Hematopoietic multipotent progenitor cell treated with erythropoietin and hydrocortisone succinate and interleukin-3 and kit ligand, for 6 days (in vitro differentiated cells): Measurements from ENCODE around the gene UBE2E3.
"Not testable (repeated sequence)": the region's sequence is repeated elsewhere in the genome, so short reads cannot be mapped to it uniquely, and the experiment has no call there.

ENCODE experiments used
- DNase-seq: peaks from one replicate; pipeline ENCODE4 v3.0.0-alpha.2; 2015

The UBE2E3 gene

GRCh38 chr2:181036848-181037603 lies 56.6 kb downstream of the UBE2E3 start:
- no peak for DNase-seq

DNA sequence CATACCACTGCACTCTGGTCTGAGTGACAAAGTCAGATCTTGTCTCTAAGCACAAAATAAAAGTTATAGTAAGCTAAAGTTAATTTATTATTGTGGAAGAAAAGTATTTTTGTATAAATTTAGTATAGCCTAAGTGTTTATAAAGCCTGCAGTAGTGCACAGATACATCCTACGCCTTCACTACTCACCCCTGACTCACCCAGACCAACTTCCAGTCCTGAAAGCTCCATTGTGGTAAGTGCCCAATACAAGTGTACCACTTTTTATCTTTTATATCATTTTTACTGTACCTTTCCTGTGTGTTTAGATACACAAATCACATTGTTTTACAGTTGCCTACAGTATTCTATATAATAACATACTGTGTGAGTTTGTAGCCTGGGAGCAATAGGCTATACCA lies 57.5 kb downstream of the UBE2E3 start:
- no peak for DNase-seq

- DNase-seq = no peak
These were observed 58.4 kb downstream of the UBE2E3 start for GRCh38 chr2:181038796-181039195.

DNA sequence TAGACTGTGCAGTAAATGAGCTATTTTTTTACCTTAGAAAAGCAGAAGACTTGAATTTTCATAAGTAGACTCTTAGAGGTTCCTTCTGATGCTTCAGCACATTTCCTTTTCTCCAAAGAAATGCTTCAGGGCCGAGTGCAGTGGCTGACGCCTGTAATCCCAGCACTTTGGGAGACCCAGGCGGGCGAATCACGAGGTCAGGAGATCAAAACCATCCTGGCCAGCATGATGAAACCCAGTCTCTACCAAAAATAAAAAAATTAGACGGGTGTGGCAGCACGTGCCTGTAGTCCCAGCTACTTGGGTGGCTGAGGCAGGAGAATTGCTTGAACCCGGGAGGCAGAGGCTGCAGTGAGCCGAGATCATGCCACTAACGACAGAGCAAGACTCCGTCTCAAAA lies 60.4 kb downstream of the UBE2E3 start:
- not testable (repeated sequence) for DNase-seq

DNA sequence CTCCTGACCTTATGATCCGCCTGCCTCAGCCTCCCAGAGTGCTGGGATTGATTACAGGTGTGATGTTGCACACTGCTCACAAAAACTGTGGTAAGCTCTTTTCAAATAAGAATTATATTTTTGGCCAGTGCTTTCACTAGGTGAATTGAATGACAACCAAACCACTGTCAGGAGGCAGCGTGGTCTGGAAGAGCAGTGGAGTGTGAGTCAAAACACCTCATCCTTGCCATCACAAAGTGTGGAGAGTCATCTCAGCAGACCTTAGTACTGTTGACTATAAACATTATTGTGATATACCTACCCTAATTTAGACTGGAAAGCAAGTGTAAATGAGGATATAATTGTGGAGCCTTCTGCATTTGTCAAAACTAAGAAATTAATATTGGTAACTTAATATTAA lies 61.3 kb downstream of the UBE2E3 start:
- DNase-seq = no peak

GRCh38 chr2:181042706-181043105 lies 62.3 kb downstream of the UBE2E3 start:
- peak; percentile 52 for DNase-seq

DNA sequence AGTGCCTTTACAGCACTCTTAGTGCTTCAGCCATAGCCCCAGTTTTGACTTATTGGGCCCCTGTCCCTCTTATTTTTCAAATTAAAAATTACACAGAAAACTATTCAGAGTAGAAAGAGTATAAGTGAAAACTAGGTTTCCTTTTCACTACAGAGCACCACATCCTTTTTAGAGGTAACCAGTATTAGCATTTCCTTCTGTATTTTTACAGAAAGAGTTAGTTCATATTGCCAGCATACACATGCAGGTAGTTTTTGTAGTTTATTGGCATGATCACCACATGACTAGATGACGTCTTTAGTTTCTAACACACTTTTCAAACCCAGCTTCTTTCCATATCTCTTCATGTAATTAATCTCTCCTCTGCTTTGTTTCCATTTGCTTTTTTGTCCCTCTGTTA lies 66.4 kb downstream of the UBE2E3 start:
- no peak for DNase-seq

DNA sequence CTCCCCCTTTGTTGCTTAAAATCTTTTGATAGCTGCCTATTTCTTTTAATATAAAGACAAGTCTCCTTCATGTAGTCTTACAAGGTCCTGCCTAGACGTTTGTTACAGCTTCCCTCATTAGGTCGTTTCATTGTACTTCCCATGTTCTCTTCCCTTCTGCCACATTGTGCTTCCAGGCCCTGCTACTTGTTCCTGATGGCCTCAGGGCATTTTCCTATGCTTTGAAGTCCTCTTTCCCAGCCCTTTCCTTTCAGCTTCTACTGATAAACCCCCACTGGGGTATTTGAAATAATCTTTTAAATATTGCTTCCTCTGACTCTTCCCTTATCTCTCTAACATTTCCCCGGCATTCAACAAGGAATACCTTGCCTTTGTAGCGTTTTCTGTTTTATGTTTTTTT lies 67.4 kb downstream of the UBE2E3 start:
- no peak for DNase-seq

DNA sequence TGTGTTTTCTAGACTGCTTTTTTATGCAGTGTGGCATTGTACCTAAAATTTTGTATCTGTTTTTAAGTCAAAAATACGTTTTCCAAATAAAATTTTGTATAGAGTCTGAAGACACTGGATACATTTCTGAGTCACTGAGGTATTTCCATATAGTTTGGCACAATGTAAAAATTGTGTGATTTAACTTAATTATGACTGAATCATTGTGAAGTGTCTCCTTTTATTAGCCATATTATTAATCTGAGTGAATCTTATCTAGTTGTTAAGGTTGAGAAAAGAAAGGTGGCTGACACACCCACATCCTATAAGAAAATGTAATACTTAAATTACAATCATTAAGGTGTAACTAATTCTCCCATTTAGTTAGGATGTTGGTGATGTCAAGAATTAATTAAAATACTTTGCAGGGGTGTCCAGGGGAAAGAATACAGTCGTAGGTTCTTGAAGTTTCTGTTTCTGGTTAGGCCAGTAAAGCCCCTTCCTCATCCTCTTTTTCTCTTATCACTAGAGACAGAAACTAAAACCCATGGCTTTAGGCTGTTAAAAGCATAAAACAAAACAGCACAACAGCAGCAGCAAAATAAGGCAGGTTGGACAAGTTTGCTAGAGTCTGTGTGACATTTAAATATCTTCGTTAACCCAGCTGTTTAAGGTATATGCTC lies 71.6 kb downstream of the UBE2E3 start:
- no peak for DNase-seq

DNA sequence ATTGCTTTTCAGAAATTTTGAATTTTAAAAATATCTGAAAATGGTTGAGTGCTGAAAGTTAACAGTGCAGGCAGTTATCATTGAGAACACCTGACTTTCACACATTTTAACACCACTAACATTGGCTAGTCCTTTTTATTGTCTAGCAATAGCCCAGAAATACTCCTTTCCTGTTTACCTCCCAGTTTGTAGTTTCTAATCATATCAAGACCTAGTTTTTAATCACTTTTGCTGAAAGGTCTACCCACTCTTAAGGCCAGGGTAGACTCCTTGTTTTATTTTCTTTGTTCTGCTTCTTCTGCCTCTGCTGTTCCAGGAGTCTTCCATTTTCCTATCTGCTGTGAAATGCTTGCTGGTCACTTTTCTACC lies 72.1 kb downstream of the UBE2E3 start:
- no peak for DNase-seq

DNA sequence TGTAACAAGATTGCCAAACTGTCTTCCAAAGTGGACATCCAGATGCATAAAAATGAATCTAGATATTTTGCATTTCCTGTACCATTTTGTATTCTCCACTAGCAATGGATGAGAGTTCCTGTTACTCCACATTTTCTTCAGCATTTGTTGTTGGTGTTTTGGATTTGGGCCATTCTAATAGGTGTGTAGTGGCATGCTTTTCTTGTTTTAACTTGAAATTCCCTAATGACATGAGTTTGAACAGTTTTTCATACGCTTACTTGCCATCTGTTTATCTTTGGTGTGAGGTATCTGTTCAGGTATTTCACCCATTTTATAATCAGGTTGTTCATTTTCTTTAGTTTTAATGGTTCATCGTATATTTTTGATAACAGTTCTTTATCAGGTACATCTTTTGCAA lies 73.9 kb downstream of the UBE2E3 start:
- no peak for DNase-seq

- DNase-seq = no peak
These were observed 74.4 kb downstream of the UBE2E3 start for GRCh38 chr2:181054843-181055242.

DNA sequence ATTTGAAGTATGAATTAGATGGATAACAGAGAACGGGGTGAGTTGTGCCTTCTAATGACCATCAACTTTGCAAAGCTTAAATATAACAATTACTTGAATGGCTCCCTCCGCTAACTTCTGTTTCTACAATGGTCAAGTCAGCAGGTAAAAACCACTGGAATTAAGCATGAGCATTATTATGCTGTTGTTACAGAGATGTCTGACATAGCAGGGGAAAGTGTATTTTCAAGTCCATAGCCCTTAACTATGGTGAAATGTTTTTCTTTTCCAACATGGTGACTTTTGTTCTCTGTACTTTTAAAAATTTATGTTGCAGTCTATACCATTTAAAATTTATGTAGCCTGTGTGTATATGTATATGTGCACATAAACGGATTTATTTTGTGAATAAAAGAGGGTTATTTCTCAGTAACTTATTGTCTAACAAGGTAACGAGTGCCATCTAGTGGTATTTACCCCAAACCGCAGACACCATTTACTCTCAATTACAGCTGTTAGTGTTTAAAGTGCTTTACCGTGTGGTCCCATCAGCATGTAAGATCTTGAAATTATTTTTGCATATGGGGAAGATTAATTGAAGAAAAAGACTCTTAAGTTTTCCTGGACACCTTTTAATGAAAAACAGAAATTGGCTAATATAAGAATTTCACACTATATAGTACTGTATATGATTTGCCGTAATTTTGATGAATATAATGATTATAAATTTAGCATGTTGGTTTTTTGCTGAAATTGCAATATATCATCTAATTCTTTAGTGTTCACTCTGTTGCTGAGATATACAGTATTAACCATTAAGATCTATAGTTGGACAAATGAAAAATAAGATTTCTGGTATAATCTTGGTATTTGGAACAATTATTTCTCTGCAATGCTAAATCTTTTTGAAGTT lies 78.2 kb downstream of the UBE2E3 start:
- DNase-seq = peak; percentile 82

GRCh38 chr2:181063696-181064095 lies 83.3 kb downstream of the UBE2E3 start:
- DNase-seq = no peak

DNA sequence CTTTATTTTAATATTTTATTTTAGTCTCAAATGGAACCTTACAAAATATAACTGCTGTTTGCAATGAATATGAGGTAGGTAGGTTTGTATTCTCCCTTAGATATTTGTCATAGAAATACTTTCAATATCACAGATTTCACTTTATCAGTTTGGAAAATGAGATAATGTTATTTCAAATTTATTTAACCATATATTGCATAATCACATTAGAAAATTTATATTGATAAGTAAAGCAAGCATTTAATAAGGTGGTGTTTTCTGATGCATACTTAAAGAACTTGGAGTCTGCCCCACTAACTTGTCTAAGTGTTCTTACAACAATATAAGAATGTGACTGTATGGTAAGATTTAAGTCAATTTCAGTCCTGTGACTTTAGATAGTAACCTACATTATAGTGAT lies 85.1 kb downstream of the UBE2E3 start:
- no peak for DNase-seq

GRCh38 chr2:181066333-181066732 lies 85.9 kb downstream of the UBE2E3 start:
- DNase-seq = no peak

DNA sequence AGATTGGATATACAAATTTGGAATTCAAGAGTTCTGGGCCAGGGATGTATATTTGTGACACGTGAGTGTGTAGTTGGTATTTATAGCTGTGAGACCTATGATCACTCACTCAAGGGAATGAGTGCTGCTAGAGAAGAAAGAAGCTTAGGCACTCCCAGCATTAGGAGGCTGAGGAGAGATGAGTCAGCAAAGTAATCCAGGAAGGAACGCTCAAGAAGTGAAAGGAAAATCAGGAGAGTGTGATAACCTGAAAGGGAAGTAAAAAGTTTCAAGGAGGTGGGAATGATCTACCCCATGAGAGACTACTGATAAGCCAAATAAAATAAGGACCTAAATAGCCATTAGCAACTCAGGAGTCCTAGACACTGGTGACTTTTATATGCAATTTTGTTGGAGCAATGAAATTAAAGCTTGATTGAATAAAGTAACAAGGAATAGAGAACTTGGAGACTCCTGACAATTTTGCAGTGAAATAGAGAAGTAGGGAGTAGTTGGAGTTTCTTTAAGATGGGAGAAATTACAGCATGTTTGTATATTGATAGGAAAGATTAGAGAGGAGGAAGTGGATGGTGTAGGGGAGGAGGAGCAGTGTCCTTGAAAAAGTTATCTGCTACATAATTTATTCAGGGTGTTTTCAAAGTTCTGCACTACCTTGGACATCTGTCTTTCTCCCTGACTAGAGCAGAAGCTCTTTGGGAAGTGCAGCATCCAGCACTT lies 89.9 kb downstream of the UBE2E3 start:
- no peak for DNase-seq

DNA sequence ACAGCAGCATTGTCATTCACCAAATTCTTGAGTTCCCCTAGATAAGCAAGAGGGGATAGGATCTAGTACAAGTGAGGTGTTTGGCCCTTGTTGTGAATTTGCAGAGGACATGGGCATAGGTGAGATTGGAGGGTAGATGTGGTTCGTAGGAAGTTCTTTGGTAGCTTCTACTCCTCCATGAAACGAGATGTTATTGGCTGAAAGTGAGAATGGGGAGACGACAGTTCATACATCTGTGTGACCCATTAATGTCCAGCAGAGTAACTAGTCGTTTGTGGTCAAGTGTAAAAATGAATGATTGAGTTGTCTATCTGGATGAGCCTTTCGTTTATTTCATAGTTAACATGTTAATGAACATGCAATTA lies 90.4 kb downstream of the UBE2E3 start:
- DNase-seq = no peak

DNA sequence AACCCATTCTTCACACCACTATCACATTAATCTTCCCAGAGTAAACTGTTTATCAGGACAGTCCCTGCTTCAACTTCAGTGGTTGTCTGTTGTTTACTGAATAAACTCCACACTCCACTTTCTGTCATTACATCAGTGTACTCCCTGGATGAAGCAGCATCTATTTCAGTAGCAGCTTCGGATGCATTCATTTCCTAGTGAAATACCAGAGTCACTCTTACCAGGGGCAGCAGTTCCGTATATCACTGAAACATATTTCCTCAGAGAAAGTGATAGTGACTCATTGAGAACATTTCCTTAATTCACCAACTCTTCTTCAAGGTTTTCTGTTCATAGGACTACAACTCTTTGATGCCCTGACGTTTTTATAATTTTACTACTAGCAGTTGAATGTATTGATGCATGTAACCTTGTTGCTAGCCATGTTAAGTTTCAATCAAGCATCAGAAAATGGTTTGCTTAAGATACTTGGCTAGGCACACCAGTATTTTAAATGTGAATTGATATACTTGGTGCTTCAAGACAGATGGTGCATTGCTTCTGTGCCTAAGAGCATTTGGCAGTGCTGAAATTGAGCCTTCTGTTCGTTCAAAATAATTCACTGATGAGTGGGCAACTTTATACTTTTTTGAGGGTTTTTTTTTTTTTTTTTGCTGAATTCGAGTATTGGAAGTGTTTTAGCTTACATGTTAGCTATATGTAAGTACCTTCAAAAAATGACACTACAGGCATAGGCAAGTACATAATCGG lies 92.3 kb downstream of the UBE2E3 start:
- peak; percentile 43 for DNase-seq

- DNase-seq = no peak
These were observed 93.5 kb downstream of the UBE2E3 start for GRCh38 chr2:181073896-181074295.

- DNase-seq = no peak
These were observed 94.1 kb downstream of the UBE2E3 start for GRCh38 chr2:181074457-181074856.

DNA sequence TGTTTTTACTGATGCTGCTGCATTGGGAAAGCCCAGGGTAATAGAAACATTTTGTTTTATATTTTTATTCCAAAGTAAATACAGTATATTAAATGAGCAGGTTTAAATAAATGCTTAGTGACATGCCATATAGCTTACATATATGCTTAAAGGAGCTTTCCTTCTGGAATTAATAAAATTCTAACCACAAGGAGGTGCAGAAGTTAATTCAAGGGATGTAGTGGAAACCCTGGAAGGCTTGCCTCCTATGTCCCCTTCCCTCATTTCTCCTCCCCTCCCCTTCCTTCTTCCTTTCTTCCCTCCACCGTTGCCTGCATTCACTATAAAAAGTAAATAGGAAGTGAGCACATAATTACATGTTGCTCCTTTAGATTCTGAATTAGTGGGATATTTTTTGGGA lies 96.3 kb downstream of the UBE2E3 start:
- no peak for DNase-seq
